ENCODE results near the gene DYNC2H1.

GRCh38 chr11:103061656-103062055 lies 47.6 kb upstream of the DYNC2H1 start:
- TF ChIP-seq, protein P1, sequence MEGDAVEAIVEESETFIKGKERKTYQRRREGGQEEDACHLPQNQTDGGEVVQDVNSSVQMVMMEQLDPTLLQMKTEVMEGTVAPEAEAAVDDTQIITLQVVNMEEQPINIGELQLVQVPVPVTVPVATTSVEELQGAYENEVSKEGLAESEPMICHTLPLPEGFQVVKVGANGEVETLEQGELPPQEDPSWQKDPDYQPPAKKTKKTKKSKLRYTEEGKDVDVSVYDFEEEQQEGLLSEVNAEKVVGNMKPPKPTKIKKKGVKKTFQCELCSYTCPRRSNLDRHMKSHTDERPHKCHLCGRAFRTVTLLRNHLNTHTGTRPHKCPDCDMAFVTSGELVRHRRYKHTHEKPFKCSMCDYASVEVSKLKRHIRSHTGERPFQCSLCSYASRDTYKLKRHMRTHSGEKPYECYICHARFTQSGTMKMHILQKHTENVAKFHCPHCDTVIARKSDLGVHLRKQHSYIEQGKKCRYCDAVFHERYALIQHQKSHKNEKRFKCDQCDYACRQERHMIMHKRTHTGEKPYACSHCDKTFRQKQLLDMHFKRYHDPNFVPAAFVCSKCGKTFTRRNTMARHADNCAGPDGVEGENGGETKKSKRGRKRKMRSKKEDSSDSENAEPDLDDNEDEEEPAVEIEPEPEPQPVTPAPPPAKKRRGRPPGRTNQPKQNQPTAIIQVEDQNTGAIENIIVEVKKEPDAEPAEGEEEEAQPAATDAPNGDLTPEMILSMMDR (IDR thresholded peaks at IDR 0.05), result no peak
- TF ChIP-seq POLR2A (IDR thresholded peaks at IDR 0.05) (no peak), EP300 (IDR thresholded peaks at IDR 0.05) (no peak), POLR2AphosphoS5 (IDR thresholded peaks at IDR 0.05) (no peak)

Data from sigmoid colon (tissue), 4 donors.